H1 (cell line): ENCODE measurements around the gene FSIP1. TPM values are rescaled to one million over a fixed set of nuclear protein-coding genes. Genes with fewer than 3 reads are reported as not detected.

Source experiments
- BCL11A ChIP-seq, 2 experiments: IDR thresholded peaks; one replicate each; pipeline ENCODE4 v1.6.1; 2011; ENCODE audit warnings: low read depth in 2 of 2, low read length in 2 of 2, mild to moderate bottlenecking in 2 of 2
- CBX8 ChIP-seq: fragments of 300-800, 300-1000 bp; sonication (generic); IDR thresholded peaks from 2 replicates; pipeline ENCODE4 v1.7.1; 2016; ENCODE audit warnings: low read depth, low read length, borderline replicate concordance
- CEBPB ChIP-seq: IDR thresholded peaks from 2 replicates; pipeline ENCODE4 v1.6.1; 2012; ENCODE audit warnings: low read depth, low read length
- CHD2 ChIP-seq: IDR thresholded peaks from 2 replicates; pipeline ENCODE4 v1.6.1; 2012; ENCODE audit warnings: low read length, improper control_type of control experiment
- EP300 ChIP-seq, 2 experiments: IDR thresholded peaks; 1 replicate in 1 of 2; 2 replicates in 1 of 2; pipeline ENCODE4 v1.6.1; 2011 to 2012; ENCODE audit warnings: low read depth in 2 of 2, low read length in 2 of 2, mild to moderate bottlenecking in 2 of 2, borderline replicate concordance in 1 of 2, inconsistent platforms in 1 of 2, moderate library complexity in 1 of 2
- EZH2 ChIP-seq: fragments of 200-600 bp; sonication (generic); IDR thresholded peaks from 2 replicates; pipeline ENCODE4 v1.7.1; 2012; ENCODE audit warnings: low read depth, mild to moderate bottlenecking, moderate library complexity, low read length, inconsistent platforms; ENCODE audit not compliant: severe bottlenecking
- HDAC2 ChIP-seq, 2 experiments: fragments of 300-600 bp in 1 of 2; sonication (generic) in 1 of 2; IDR thresholded peaks; 2 replicates each; pipeline ENCODE4 v1.6.1; 2011 to 2012; ENCODE audit warnings: low read depth in 2 of 2, low read length in 2 of 2, mild to moderate bottlenecking in 2 of 2, moderate library complexity in 2 of 2, borderline replicate concordance in 1 of 2, inconsistent platforms in 1 of 2
- KDM4A ChIP-seq: IDR thresholded peaks from one replicate; pipeline ENCODE4 v1.7.1; 2012; ENCODE audit warnings: low read depth, mild to moderate bottlenecking, moderate library complexity, low read length, inconsistent platforms; ENCODE audit not compliant: severe bottlenecking
- PHF8 ChIP-seq: fragments of 200-600 bp; sonication (generic); conservative IDR thresholded peaks from 2 replicates; pipeline ENCODE4 v1.7.1; 2012; ENCODE audit warnings: low read depth, mild to moderate bottlenecking, inconsistent platforms, low read length, moderate library complexity
- POLR2A ChIP-seq, 2 experiments: IDR thresholded peaks; 1 replicate in 1 of 2; 2 replicates in 1 of 2; pipeline ENCODE4 v1.6.1; 2011; ENCODE audit warnings: low read depth in 2 of 2, low read length in 2 of 2, mild to moderate bottlenecking in 2 of 2; ENCODE audit errors: control extremely low read depth in 1 of 2
- RFX5 ChIP-seq: IDR thresholded peaks from 2 replicates; pipeline ENCODE4 v1.6.1; 2011; ENCODE audit warnings: low read depth, low read length, improper control_type of control experiment, borderline replicate concordance
- SIRT6 ChIP-seq: IDR thresholded peaks from one replicate; pipeline ENCODE4 v1.7.1; 2012; ENCODE audit warnings: low read length, inconsistent platforms
- SP4 ChIP-seq: IDR thresholded peaks from 2 replicates; pipeline ENCODE4 v1.6.1; 2012; ENCODE audit warnings: low read length, inconsistent platforms
- TAF7 ChIP-seq: optimal IDR thresholded peaks from 2 replicates; pipeline ENCODE3; 2011; ENCODE audit warnings: low read depth, mild to moderate bottlenecking, inconsistent platforms, low read length, moderate library complexity, borderline replicate concordance
- TCF12 ChIP-seq: IDR thresholded peaks from 2 replicates; pipeline ENCODE4 v1.6.1; 2011; ENCODE audit warnings: low read depth, mild to moderate bottlenecking, low read length
- TEAD4 ChIP-seq: IDR thresholded peaks from 2 replicates; pipeline ENCODE4 v1.6.1; 2012; ENCODE audit warnings: low read depth, low read length, inconsistent platforms, mixed read lengths
- YY1 ChIP-seq: IDR thresholded peaks from 2 replicates; pipeline ENCODE4 v1.6.1; 2011; ENCODE audit warnings: low read depth, mild to moderate bottlenecking, low read length
- polyA plus RNA-seq, 7 experiments: library from polyadenylated mRNA; depleted of rRNA in 3 of 7; stranded (reverse) in 5 of 7; unstranded in 2 of 7; fragments of >200 nt in 5 of 7; fragments of 200-250 nt in 2 of 7; gene quantifications; 1 replicate in 5 of 7; 2 replicates in 1 of 7; 4 replicates in 1 of 7; pipeline versions ENCODE4 v1.2.1 to v1.2.3, GENCODE V29; 2011 to 2013; ENCODE audit warnings: missing spikeins in 2 of 7, mixed read lengths in 2 of 7
- total RNA-seq: library from RNA; stranded (reverse); fragmentation: NEBNext Ultra II Directional; extraction: Animal tissue kit (Norgen Biotek cat#: 25700); gene quantifications from 2 replicates; pipeline ENCODE4 v1.2.1, GENCODE V29; 2021

Gene FSIP1
- total and polyA plus RNA-seq, 2 of the 8 experiments (the other 6 are each of a cell fraction or from before 2014, with no cell fraction given), result 0.18 to 1.3 TPM

- TF ChIP-seq SP4, result no peak
- TF ChIP-seq PHF8, result peak; percentile 24; the same call in 1 of the 2 replicates
- no peak for TF ChIP-seq EP300 (IDR thresholded peaks at IDR 0.05; ENCODE audit: borderline replicate concordance in 1 of 2, low read depth in 2 of 2, low read length in 2 of 2)
- TF ChIP-seq CHD2, result no peak
- no peak for TF ChIP-seq CBX8
- TF ChIP-seq RFX5, result no peak
- no peak for TF ChIP-seq BCL11A (IDR thresholded peaks at IDR 0.05; ENCODE audit: low read depth in 2 of 2, low read length in 2 of 2)
- TF ChIP-seq POLR2A (IDR thresholded peaks at IDR 0.05; ENCODE audit: control extremely low read depth in 1 of 2, low read depth in 2 of 2, low read length in 2 of 2), result peak in 1 of 2 experiments; percentile 68; a peak in 2 of 3 replicates
- no peak for TF ChIP-seq TCF12
- TF ChIP-seq TEAD4, result no peak
- 0 out of 2 replicates have a peak, but pooled peaks have one; percentile 2 for TF ChIP-seq YY1
- TF ChIP-seq EZH2, result no peak
- peak; percentile 68 for TF ChIP-seq KDM4A
- TF ChIP-seq CEBPB, result no peak
- no peak for TF ChIP-seq HDAC2 (IDR thresholded peaks at IDR 0.05; ENCODE audit: borderline replicate concordance in 1 of 2, low read depth in 2 of 2, low read length in 2 of 2)
- peak; percentile 4 for TF ChIP-seq TAF7
- TF ChIP-seq SIRT6, result peak; percentile 38
Measured at GRCh38 chr15:39581242-39581792, 201.3 kb downstream of the FSIP1 start (continued).
